ENCODE data around the gene ZNFX1.
"Not testable (repeated sequence)": the region's sequence is repeated elsewhere in the genome, so short reads cannot be mapped to it uniquely, and the experiment has no call there.

The ZNFX1 gene

GRCh38 chr20:49203746-49204145 is 74.1 kb downstream of the ZNFX1 start:
- DNase-seq: no peak

- no peak for DNase-seq
Observed at GRCh38 chr20:49203011-49203410, 74.8 kb downstream of the ZNFX1 start.

- DNase-seq: no peak
Observed at GRCh38 chr20:49199729-49200293, 78.0 kb downstream of the ZNFX1 start.

- DNase-seq: not testable (repeated sequence)
Observed at GRCh38 chr20:49192944-49193518, 84.8 kb downstream of the ZNFX1 start.

All from NCI-H1105 treated with DMSO at 0.1 percent for 48 hours (cell line).